Esophagus mucosa (tissue), 1 donor: ENCODE results near the gene PARK7. TPM values are rescaled to one million over a fixed set of nuclear protein-coding genes. Genes with fewer than 3 reads are reported as not detected.
A peak's percentile ranks its signal among the peaks of the same experiment; 100 is the strongest.
"Not testable (repeated sequence)": the region's sequence is repeated elsewhere in the genome, so short reads cannot be mapped to it uniquely, and the experiment has no call there.

Experiments
- ATAC-seq: fragments of 200-7000 bp; cut with Tn5 transposase; one replicate; pipeline ENCODE4 v1.9.1; 2020
- total RNA-seq: library from RNA; stranded (reverse); gene quantifications from one replicate; pipeline ENCODE4 v1.2.4, GENCODE V29; 2023
- donor health status: DM: yes; HTN: yes; CAD: no.

Gene PARK7
- 170 TPM for total RNA-seq

DNA sequence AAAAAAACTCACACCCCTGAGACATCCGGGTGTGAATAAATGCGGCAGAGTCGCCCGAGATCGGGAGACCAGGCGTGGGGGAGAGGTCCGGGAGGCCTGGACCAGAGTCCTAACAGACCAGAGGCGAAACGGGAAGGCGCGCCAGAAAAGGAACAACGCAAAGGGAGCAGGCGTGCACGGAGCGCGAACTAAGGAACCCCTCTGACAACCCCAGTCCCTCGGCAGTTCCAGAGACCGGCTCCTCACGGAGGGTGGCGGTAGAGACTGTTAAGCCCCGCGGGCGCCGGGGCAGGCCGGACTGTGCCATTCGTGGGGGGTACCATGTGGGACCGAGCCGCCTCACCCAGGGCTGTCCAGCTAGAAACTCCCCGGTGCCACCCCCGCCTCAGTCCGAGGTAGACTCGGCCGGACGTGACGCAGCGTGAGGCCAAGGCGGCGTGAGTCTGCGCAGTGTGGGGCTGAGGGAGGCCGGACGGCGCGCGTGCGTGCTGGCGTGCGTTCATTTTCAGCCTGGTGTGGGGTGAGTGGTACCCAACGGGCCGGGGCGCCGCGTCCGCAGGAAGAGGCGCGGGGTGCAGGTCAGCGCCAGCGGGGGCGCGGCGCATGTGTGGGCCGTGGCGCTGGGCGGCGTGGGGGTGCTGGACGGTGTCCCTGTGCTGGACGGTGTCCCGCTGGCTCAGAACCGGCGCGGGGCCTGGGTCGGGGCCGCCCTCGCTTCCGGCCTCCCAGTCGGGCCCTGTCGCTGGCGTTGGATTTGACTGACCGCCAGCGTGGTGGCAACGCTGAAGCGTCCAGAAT lies at the start of gene PARK7:
TSS of gene PARK7 (plus strand) at position 496 of the 798 bp plus-strand sequence. CDS start 1,075 bp downstream, outside the sequence.
- ATAC-seq, result peak; percentile 100

GRCh38 chr1:7912145-7912544 lies 49.4 kb upstream of the PARK7 start:
- no peak for ATAC-seq

DNA sequence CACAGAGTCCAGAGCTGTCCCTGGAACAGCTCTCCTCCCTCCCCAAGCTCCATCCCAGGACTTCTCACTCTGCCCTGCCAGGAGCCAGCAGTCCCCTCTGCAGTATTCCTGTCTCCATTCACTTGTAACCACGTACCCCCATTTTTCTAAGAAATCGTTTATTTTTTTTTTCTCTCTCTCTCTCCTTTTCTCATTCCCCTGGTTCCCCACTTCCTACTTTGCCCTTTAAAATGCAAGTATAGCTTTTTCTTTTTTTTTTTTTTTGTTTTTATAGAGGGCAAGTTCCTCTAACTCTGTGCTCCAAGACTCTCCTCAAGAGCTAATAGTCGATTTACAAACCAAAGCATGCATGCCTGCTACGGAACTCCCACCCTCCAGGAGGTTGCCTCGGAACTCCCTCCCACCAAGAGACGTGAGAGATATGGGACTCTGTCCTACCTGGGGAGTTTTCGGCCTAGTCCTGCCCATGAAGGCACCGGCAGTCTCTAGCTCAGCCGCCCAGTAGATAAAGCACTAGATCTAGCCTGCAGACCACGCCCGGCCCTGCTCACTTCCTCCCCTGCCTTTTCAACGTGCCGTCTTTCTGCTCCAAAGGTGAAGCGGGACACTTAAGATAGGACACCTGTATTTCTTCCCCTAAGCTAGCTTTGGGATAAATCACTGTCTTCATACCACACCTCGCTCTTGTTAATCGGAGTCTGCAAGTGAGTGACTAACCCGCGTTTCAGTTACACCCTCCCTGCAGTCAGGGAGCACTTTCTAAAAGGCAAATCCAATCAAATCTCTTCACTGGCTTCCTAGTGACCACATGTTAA lies 48.6 kb upstream of the PARK7 start:
- peak; percentile 83 for ATAC-seq

DNA sequence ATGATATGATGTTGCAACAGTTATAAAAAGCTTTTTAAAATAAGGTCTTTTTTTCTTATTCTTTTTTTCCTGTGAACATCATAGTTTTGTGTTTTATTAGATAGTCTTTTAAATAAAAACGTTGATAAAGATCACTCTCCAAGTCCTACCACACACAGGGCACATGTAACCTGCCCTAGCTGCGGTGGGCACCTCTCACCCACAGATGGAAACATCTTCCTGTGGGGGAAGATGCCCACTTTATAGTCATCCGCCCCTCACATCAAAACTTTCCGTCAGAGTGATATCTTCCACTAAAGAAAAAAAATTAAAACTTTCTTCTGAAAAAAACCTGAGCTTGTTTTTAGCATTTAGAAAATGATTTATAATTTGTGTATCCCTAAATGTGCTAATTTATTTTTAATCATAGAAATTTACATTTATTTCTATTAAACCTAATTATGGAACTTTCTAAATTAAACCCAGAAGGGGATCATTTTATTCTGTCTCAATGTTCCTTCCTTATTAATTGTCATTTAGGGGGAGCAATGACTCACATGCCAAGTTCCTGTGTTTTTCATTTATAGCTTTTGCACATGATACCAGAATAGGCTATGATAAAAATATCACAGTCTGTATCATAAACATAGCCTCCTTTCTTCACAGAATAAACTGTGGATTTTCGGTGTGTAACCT lies 45.5 kb upstream of the PARK7 start:
- ATAC-seq, result no peak

- ATAC-seq, result no peak
Observed at GRCh38 chr1:7916501-7916830, 45.0 kb upstream of the PARK7 start.

GRCh38 chr1:7917971-7918370 lies 43.5 kb upstream of the PARK7 start:
- not testable (repeated sequence) for ATAC-seq

DNA sequence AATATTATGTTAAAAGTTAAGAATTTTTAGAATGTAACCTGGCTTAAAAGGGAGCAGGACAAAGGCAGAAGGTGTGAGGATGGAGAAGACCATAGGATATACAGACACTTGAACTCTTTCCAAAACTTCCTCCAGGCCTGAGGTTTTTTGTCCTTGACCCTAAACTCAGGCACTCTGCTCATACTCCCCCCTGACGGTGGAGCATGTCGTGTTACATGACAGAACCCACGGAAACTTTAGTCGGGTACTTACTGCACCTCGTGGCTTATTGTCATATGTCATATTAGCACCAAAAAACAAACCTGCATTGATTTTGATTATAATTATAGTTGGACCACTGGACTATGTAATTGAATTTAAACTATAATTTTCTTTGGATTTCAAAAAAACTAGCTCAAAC lies 41.6 kb upstream of the PARK7 start:
- no peak for ATAC-seq

GRCh38 chr1:7921796-7922195 lies 39.7 kb upstream of the PARK7 start:
- ATAC-seq, result no peak

- ATAC-seq, result no peak
Observed at GRCh38 chr1:7922301-7922700, 39.2 kb upstream of the PARK7 start.

GRCh38 chr1:7927061-7927460 lies 34.5 kb upstream of the PARK7 start:
- ATAC-seq, result not testable (repeated sequence)

- no peak for ATAC-seq
Observed at GRCh38 chr1:7928247-7928646, 33.3 kb upstream of the PARK7 start.

DNA sequence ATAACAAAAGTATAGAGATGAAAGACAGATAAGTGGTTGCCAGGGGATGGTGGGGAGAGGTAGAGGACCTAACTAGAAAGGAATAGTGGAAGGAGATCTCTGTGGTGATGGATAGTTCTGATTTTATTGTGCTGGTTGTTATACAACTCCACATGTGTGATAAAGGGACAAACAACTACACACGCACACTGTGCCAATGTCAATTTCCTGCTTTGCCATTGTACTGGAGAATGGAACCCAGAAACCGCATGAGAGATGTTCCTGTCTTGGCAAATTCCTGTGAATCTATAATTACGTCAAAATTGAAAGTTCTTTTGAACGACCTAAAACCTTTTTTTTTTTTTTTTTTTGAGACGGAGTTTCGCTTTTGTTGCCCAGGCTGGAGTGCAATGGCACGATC lies 31.9 kb upstream of the PARK7 start:
- ATAC-seq, result no peak

- no peak for ATAC-seq
Observed at GRCh38 chr1:7930645-7931445, 30.7 kb upstream of the PARK7 start.

- no peak for ATAC-seq
Observed at GRCh38 chr1:7931446-7931812, 30.1 kb upstream of the PARK7 start.

DNA sequence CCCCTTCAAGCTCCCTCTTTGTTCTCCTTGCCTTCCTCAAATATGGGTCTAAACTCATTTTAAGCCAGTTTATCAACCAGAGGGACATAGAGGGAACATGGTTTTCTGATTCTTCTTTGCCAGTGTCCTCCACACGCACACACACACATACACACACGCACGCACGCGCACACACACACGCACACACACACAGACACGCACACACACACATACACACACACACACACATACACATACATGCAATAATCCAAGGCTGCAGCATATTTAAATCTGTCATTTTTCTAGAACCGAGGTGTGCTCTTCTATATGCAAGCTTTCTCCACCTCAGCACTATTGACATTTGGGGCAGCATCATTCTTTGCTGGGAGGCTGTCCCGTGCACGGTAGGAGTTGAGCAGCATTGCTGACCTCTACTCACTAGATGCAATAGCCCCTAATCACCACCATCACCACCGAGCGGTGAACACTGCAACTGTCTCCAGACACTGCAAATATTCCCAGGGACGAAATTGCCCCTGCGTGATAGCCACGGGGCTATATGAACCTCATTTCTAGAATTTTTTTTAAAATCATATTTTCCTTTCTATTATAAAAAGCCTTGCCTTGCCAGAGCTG lies 28.9 kb upstream of the PARK7 start:
- ATAC-seq, result no peak

DNA sequence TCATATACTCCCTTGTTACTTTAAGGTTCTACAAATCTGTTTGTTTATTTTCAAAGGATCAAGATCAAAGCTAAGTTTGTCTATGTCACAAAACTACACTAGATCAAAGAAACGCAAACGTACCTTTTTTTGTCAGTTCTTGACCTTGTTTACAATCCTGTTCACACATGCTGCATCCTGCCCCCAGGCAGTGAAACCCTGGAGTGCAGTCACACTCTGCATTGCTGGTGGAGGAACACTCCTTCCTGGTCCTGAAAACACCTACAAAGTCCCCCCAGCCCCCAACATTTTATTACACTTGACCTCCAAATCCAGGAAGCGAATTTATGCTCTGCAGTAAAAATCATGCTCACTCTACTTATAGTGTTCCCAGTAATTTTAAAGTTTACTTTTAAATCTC lies 23.4 kb upstream of the PARK7 start:
- no peak for ATAC-seq

DNA sequence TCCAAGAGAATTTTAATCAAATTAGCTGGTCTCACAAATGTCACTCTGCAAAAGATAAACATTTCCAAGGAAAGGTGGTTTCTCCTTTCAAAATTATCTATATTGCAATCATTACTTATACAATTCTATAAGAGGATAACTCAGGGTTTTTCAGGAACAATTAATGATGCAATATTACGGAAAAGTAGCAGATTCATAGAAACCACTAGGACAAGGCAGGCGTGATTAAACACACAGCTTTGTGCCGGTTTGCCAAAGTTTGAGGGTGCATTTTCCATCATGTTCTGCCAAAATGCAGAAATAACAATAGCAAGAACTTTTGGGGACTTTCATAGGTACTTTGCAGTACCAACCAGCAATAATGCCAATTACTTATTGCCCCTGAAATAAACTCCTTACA lies 21.5 kb upstream of the PARK7 start:
- no peak for ATAC-seq

DNA sequence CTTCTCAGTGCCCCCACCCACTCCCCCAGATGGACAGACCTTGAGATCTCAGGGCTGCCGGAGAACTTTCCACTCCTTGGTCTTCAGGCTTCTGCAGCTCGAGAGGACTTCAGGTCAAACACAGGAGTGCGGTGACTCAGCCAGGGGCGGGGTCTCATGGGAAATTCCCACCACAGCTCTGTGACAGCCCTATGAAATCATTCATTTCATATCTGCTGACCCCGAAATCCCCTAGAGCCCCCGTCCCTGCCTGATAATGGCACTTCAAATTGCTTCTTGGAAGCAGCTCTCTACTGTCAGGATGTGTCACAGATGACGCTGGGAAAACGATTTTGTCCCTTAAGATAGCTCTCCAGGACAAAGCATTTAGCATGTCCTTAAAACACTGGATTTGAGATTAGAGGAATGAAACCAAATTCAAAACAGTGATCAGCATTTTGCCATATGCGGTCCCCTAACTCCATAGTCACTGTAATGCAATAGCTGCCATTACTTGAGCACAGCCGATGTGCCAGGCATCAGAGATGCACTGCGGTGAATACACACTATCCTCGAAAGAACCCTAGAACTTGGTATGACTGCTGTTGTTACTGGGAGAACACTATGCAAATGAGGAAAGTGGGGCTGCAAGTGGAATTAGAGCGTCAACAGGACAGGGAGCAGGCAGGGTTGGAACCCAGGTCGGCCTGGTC lies 20.6 kb upstream of the PARK7 start, which contains the start of gene TNFRSF9:
TSS of gene TNFRSF9 (minus strand) at position 95 of the 692 bp plus-strand sequence. CDS start 845 bp downstream, outside the sequence.
- ATAC-seq, result peak; percentile 38

DNA sequence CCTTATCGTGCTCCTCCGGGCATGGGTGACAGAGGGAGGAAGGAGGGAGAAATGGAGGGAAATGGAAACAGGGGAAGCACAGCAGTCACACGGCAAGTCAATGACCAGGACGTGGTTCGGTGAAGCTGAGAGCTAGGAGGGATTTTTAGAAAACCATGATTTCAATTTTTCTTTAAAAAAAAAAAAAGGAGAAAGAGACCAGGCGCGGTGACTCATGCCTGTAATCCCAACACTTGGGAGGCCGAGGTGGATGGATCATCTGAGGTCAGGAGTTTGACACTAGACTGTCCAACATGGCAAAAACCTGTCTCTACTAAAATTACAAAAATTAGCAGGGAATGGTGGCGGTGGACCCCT lies 20.1 kb upstream of the PARK7 start:
- no peak for ATAC-seq

DNA sequence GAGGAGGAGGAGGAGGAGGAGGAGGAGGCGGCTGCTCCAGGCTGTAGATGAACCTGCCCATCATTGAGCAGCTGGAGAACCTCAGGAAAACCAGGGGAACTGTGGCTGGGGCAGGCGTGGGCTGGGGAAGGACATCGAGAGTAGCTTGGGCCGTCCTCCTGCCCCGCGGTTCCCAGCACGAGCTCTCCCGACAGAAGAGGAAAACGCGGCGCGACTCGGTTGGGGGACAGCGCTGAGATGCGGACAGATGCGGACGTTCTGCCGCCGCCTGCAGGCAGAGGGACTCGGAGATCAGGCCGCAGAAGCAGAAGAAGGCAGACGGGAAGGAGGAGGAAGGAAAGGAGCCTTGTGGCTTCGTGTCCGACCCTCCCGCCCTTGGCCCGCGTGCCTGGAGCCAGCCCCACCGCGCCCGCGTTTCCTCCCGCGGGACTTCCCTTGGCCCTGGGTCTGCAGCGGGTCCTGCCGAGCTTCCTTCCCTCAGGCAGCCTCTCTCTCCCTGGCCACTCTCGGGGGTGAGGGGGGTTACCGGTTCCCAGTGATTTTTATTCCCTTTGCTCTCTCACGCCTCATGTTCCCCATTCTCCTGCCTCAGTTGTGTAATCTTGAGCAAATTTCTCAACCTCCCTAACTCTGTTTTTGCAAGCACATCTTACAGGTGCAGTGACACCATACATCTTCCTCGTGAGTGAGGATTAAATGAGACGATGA lies 19.1 kb upstream of the PARK7 start:
- peak; percentile 51 for ATAC-seq

- ATAC-seq, result no peak
Observed at GRCh38 chr1:7943251-7943650, 18.3 kb upstream of the PARK7 start.
